Tibial artery (tissue), 4 donors: ENCODE measurements around the gene CA4.
"Not testable (repeated sequence)": the region's sequence is repeated elsewhere in the genome, so short reads cannot be mapped to it uniquely, and the experiment has no call there.

Source experiments
- DNase-seq, 2 donors: peaks; one replicate each; pipeline ENCODE4 v3.0.0-alpha.2; 2019
- H3K27ac ChIP-seq, 2 donors: fragments of 200-600 bp; sonication (generic) in 1 of 2; 1 replicate in 1 of 2; 2 replicates in 1 of 2; pipeline ENCODE4 v1.5.1; 2018 to 2019; ENCODE audit warnings: mild to moderate bottlenecking in 1 of 2
- H3K27me3 ChIP-seq, 2 donors: fragments of 200-600 bp; sonication (generic) in 1 of 2; one replicate each; pipeline versions ENCODE4 v1.5.1 to v1.6.0; 2016 to 2019
- H3K36me3 ChIP-seq, 3 donors: fragments of 200-600 bp; sonication (generic) in 2 of 3; one replicate each; pipeline ENCODE4 v1.5.1; 2016 to 2019; ENCODE audit warnings: mild to moderate bottlenecking in 2 of 3
- H3K4me1 ChIP-seq, 4 donors: fragments of 200-600 bp; sonication (generic) in 2 of 4; 1 replicate in 3 of 4; 2 replicates in 1 of 4; pipeline ENCODE4 v1.5.1; 2016 to 2019
- H3K4me3 ChIP-seq, 2 donors: fragments of 200-600 bp; sonication (generic) in 1 of 2; 1 replicate in 1 of 2; 2 replicates in 1 of 2; pipeline ENCODE4 v1.5.1; 2018 to 2019; ENCODE audit warnings: mild to moderate bottlenecking in 2 of 2
- H3K9me3 ChIP-seq, 3 donors: fragments of 200-600 bp; sonication (generic) in 1 of 3; one replicate each; pipeline ENCODE4 v1.5.1; 2016 to 2019
- intact Hi-C: fragments of 100-400 bp; cut with DNase I; formaldehyde crosslinking; loops from one replicate; pipeline ENCODE4 v1.15.0; 2023; ENCODE audit warnings: low total_unique reads
- TF ChIP-seq, protein P1 (sequence below), 2 experiments: fragments of 200-600 bp in 1 of 2; fragments of 450-650 bp in 1 of 2; IDR thresholded peaks; one replicate each; pipeline ENCODE4 v1.5.1; 2017 to 2019; ENCODE audit warnings: antibody characterized with exemption in 2 of 2, mild to moderate bottlenecking in 1 of 2, moderate library complexity in 1 of 2

Gene CA4

DNA sequence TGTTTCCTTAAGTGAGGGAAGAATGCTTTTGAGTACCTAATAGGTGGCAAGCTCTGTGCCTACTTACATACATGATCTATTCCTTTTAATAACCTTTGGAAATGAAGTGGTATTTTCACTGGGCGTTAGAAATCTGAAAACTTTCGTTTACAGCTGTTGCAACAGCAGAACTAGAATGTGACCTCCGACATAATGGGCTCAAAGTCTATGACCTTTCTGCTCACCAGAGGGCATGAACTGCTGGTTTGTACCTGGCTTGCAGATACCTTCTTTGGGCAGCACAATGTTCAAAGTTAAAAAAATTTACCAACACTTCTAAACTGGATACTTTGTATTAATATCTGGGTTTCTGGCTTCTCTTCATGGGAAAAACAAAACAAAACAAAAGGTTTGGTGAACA is 24.3 kb downstream of the CA4 start:
- Histone ChIP-seq H3K27ac (no peak overlapping the region), H3K4me3 (no peak overlapping the region), H3K27me3 (peaks cover 0 to 3% of the 10 kb centered on the region in 2 donors), H3K9me3 (no peaks in the 10 kb centered on the region), H3K4me1 (peaks cover 0 to 5% (median 0%) of the 10 kb centered on the region in 4 donors), H3K36me3 (peaks cover 8 to 15% (median 10%) of the 10 kb centered on the region in 3 donors)
- TF ChIP-seq, protein P1, sequence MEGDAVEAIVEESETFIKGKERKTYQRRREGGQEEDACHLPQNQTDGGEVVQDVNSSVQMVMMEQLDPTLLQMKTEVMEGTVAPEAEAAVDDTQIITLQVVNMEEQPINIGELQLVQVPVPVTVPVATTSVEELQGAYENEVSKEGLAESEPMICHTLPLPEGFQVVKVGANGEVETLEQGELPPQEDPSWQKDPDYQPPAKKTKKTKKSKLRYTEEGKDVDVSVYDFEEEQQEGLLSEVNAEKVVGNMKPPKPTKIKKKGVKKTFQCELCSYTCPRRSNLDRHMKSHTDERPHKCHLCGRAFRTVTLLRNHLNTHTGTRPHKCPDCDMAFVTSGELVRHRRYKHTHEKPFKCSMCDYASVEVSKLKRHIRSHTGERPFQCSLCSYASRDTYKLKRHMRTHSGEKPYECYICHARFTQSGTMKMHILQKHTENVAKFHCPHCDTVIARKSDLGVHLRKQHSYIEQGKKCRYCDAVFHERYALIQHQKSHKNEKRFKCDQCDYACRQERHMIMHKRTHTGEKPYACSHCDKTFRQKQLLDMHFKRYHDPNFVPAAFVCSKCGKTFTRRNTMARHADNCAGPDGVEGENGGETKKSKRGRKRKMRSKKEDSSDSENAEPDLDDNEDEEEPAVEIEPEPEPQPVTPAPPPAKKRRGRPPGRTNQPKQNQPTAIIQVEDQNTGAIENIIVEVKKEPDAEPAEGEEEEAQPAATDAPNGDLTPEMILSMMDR (IDR thresholded peaks at IDR 0.05) = no peak
- intact Hi-C loops = no loop called here
- no peak for DNase-seq

DNA sequence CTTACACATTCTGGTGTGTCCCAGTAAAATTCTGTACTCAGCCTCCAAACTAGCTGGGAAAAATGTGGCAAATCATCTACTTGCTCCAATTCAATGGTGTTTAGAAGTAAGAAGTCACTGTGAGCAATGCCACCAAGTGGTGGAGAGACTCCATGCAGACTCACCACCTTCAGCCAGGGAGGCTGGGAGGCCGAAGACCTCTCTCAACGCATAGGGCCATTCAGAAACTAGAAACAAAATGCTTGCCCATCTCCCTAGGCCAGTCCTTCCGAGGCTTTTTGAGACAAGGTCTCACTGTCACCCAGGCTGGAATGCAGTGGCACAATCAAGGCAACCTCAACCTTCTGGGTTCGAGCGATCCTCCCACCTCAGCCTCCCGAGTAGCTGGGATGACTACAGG is 25.0 kb downstream of the CA4 start:
- H3K9me3 ChIP-seq, DNase-seq, H3K27ac ChIP-seq, intact Hi-C loops, H3K4me3 ChIP-seq, H3K4me1 ChIP-seq, H3K27me3 ChIP-seq: not testable (repeated sequence)
- H3K36me3 ChIP-seq = peaks cover 8 to 23% (median 17%) of the 10 kb centered on the region in 3 donors

- DNase-seq, H3K9me3 ChIP-seq, H3K4me3 ChIP-seq, H3K27ac ChIP-seq, intact Hi-C loops, H3K27me3 ChIP-seq, H3K4me1 ChIP-seq: not testable (repeated sequence)
- H3K36me3 ChIP-seq = peaks cover 23 to 43% (median 35%) of the 10 kb centered on the region in 3 donors
These were observed 27.0 kb downstream of the CA4 start for GRCh38 chr17:60176763-60177162.

DNA sequence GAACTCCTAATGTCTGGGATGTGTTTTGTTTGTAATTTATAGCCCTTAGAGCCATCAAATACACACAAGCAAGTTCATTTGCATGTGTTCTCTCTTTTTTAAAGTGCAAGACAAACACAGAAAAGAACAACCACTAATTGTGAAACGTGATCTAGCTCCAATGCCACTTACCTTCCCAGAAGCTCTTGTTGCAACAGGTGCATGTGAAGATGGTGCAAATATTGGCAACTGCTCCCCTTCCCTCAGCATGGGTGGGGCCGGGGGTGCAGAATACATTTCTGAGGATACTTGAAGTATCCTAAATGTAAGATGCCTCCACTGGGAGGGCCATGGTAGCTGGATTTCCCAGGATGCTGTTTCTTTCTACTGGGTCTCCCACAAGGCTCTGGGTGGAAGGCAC is 28.4 kb downstream of the CA4 start:
- intact Hi-C loops, H3K4me1 ChIP-seq, H3K9me3 ChIP-seq, H3K4me3 ChIP-seq, DNase-seq, H3K27me3 ChIP-seq, H3K27ac ChIP-seq: not testable (repeated sequence)
- H3K36me3 ChIP-seq = peaks cover 36 to 57% (median 50%) of the 10 kb centered on the region in 3 donors

DNA sequence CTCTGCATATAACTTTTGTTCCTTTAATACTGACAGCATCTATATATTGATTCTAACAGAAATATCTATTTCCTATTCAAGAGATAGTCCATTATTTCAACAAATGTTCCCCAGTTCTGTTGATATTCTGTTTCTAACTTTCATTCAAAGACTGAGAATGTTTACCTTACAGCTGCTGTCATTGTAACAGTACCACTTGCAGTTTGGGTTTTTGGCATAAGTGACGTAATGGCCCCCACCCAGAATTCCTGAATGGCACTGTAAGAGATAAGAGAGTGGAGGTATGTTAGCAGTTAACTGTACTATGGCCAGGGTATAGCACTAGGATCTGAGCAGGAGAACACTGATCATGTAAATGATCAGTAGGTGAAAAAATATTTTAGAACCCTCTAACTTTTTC is 30.6 kb downstream of the CA4 start:
- H3K27me3 ChIP-seq, intact Hi-C loops, H3K4me1 ChIP-seq, H3K4me3 ChIP-seq, DNase-seq, H3K27ac ChIP-seq, H3K9me3 ChIP-seq: not testable (repeated sequence)
- H3K36me3 ChIP-seq = peaks cover 54 to 79% (median 63%) of the 10 kb centered on the region in 3 donors

GRCh38 chr17:60186372-60186771 is 36.6 kb downstream of the CA4 start:
- H3K27ac ChIP-seq, H3K27me3 ChIP-seq, DNase-seq, H3K9me3 ChIP-seq, H3K4me1 ChIP-seq, H3K4me3 ChIP-seq, intact Hi-C loops: not testable (repeated sequence)
- peaks cover 60 to 96% (median 65%) of the 10 kb centered on the region in 3 donors for H3K36me3 ChIP-seq

- H3K36me3 ChIP-seq = peaks cover 60 to 96% (median 65%) of the 10 kb centered on the region in 3 donors
- DNase-seq, H3K4me1 ChIP-seq, H3K9me3 ChIP-seq, intact Hi-C loops, H3K27ac ChIP-seq, H3K27me3 ChIP-seq, H3K4me3 ChIP-seq: not testable (repeated sequence)
These were observed 37.3 kb downstream of the CA4 start for GRCh38 chr17:60186846-60187745.

GRCh38 chr17:60188759-60189158 is 39.0 kb downstream of the CA4 start:
- DNase-seq = no peak
- intact Hi-C loops = no loop called here
- Histone ChIP-seq H3K9me3 (no peaks in the 10 kb centered on the region), H3K4me1 (no peaks in the 10 kb centered on the region), H3K27ac (no peak overlapping the region), H3K36me3 (peaks cover 56 to 96% (median 67%) of the 10 kb centered on the region in 3 donors), H3K4me3 (no peak overlapping the region), H3K27me3 (no peaks in the 10 kb centered on the region)
- TF ChIP-seq, protein P1 (IDR thresholded peaks at IDR 0.05) = no peak

DNA sequence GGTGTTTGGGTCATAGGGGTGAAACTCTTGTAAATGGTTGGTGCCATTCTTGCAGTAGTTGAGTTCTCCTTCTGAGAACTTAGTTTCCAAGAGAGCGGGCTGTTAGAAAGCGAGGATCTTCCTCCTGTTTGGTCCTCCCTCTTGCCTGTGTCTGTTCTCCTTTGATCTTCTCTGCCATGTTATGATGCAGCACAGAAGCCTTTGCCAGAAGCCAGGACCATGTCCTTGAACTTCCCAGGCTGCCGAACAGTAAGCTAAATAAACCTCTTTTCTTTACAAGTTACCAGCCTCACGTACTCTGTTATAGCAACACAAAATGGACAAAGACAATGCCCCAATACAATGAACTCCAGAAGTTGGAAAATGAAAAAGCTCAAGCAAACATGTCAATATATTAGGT is 40.3 kb downstream of the CA4 start:
- intact Hi-C loops, H3K9me3 ChIP-seq, H3K4me3 ChIP-seq, DNase-seq, H3K27me3 ChIP-seq, H3K27ac ChIP-seq, H3K4me1 ChIP-seq: not testable (repeated sequence)
- peaks cover 46 to 91% (median 68%) of the 10 kb centered on the region in 3 donors for H3K36me3 ChIP-seq

DNA sequence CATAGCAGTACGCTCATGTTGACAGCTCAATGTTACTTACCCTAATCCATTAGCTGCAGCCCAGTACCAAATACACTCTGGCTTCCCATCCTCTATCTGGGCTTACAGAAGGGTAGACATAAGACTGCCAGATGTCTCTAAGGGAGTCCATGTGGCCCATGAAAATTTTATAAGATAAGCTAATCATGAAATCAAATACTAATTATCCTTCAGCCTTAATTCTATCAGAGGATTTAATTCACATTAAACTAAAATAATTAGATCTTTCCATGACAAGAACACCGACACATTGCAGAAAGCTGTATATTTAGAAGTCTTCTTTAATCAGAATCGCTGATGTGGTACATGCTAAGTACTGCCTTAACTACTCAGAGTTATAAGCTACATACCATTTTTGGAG is 43.3 kb downstream of the CA4 start:
- H3K27me3 ChIP-seq, DNase-seq, H3K4me3 ChIP-seq, intact Hi-C loops, H3K9me3 ChIP-seq, H3K27ac ChIP-seq, H3K4me1 ChIP-seq: not testable (repeated sequence)
- peaks cover 60 to 91% (median 76%) of the 10 kb centered on the region in 3 donors for H3K36me3 ChIP-seq
